Skeletal muscle satellite cell (primary cell): Measurements from ENCODE around the gene TMEM147.
A peak's percentile ranks its signal among the peaks of the same experiment; 100 is the strongest.

Experiments used
- H3K27me3 ChIP-seq: 2 replicates; pipeline ENCODE4 v1.7.0; 2013; ENCODE audit warnings: low read length; ENCODE audit not compliant: control insufficient read depth, insufficient read depth
- H3K36me3 ChIP-seq: 2 replicates; pipeline ENCODE4 v1.7.0; 2013; ENCODE audit warnings: mild to moderate bottlenecking, control low read depth, low read length; ENCODE audit not compliant: insufficient read depth
- H3K4me1 ChIP-seq: 2 replicates; pipeline ENCODE4 v1.7.0; 2013; ENCODE audit warnings: low read length; ENCODE audit not compliant: control insufficient read depth, insufficient read depth
- H3K4me2 ChIP-seq: 2 replicates; pipeline ENCODE4 v1.7.0; 2013; ENCODE audit warnings: mild to moderate bottlenecking, low read length
- H3K4me3 ChIP-seq: 2 replicates; pipeline ENCODE4 v1.7.0; 2013; ENCODE audit warnings: low read length
- H3K9ac ChIP-seq: 2 replicates; pipeline ENCODE4 v1.7.0; 2013; ENCODE audit warnings: mild to moderate bottlenecking, low read depth, low read length, moderate library complexity
- H3K9me3 ChIP-seq: replicated peaks from 2 replicates; pipeline ENCODE4 v1.7.0; 2013; ENCODE audit warnings: mild to moderate bottlenecking, control low read depth, low read length

The TMEM147 gene

GRCh38 chr19:35539850-35540249, 5.6 kb upstream of the TMEM147 start:
- Histone ChIP-seq H3K4me1 (peaks cover 8% of the 10 kb centered on the region), H3K9me3 (no peaks in the 10 kb centered on the region), H3K4me2 (no peak overlapping the region), H3K36me3 (no peaks in the 10 kb centered on the region), H3K9ac (no peak overlapping the region), H3K27me3 (peaks cover 3% of the 10 kb centered on the region), H3K4me3 (no peak overlapping the region)

GRCh38 chr19:35540356-35540927, 5.0 kb upstream of the TMEM147 start:
- H3K36me3 ChIP-seq, result no peaks in the 10 kb centered on the region
- no peaks in the 10 kb centered on the region for H3K9me3 ChIP-seq
- no peak overlapping the region for H3K4me2 ChIP-seq
- no peak overlapping the region for H3K4me3 ChIP-seq
- H3K4me1 ChIP-seq, result peaks cover 8% of the 10 kb centered on the region
- H3K27me3 ChIP-seq, result no peaks in the 10 kb centered on the region
- no peak overlapping the region for H3K9ac ChIP-seq

- H3K36me3 ChIP-seq, result no peaks in the 10 kb centered on the region
- H3K4me3 ChIP-seq, result no peak overlapping the region
- H3K4me2 ChIP-seq, result no peak overlapping the region
- peaks cover 18% of the 10 kb centered on the region for H3K4me1 ChIP-seq
- H3K27me3 ChIP-seq, result no peaks in the 10 kb centered on the region
- no peak overlapping the region for H3K9ac ChIP-seq
- no peaks in the 10 kb centered on the region for H3K9me3 ChIP-seq
These were observed 3.2 kb upstream of the TMEM147 start for GRCh38 chr19:35542209-35542608.

GRCh38 chr19:35543280-35544109, 1.9 kb upstream of the TMEM147 start:
- H3K4me2 ChIP-seq, result peak overlapping the region; percentile 99
- peaks cover 2% of the 10 kb centered on the region for H3K36me3 ChIP-seq
- H3K4me1 ChIP-seq, result peaks cover 18% of the 10 kb centered on the region
- H3K9ac ChIP-seq, result no peak overlapping the region
- no peaks in the 10 kb centered on the region for H3K27me3 ChIP-seq
- no peak overlapping the region for H3K4me3 ChIP-seq
- no peaks in the 10 kb centered on the region for H3K9me3 ChIP-seq

- H3K4me2 ChIP-seq, result peak overlapping the region; percentile 99
- peak overlapping the region; percentile 99 for H3K4me3 ChIP-seq
- no peaks in the 10 kb centered on the region for H3K27me3 ChIP-seq
- H3K9ac ChIP-seq, result peak overlapping the region; percentile 99
- peaks cover 18% of the 10 kb centered on the region for H3K4me1 ChIP-seq
- peaks cover 3% of the 10 kb centered on the region for H3K36me3 ChIP-seq
- H3K9me3 ChIP-seq, result no peaks in the 10 kb centered on the region
These were observed 1.2 kb upstream of the TMEM147 start for GRCh38 chr19:35544110-35544802.

- Histone ChIP-seq H3K4me1 (peaks cover 18% of the 10 kb centered on the region), H3K36me3 (peaks cover 3% of the 10 kb centered on the region), H3K9ac (peak overlapping the region; percentile 99), H3K4me3 (peak overlapping the region; percentile 99), H3K4me2 (peak overlapping the region; percentile 99), H3K9me3 (no peaks in the 10 kb centered on the region), H3K27me3 (no peaks in the 10 kb centered on the region)
These were observed 492 bp downstream of the TMEM147 start for GRCh38 chr19:35545855-35546381.

- peak overlapping the region; percentile 99 for H3K4me3 ChIP-seq
- peak overlapping the region; percentile 99 for H3K9ac ChIP-seq
These were observed 1.1 kb downstream of the TMEM147 start for GRCh38 chr19:35546532-35546931.

GRCh38 chr19:35549174-35549788, 3.9 kb downstream of the TMEM147 start:
- Histone ChIP-seq H3K4me2 (no peak overlapping the region), H3K9me3 (no peaks in the 10 kb centered on the region), H3K4me3 (no peak overlapping the region), H3K36me3 (peaks cover 3% of the 10 kb centered on the region), H3K4me1 (peaks cover 15% of the 10 kb centered on the region), H3K9ac (no peak overlapping the region), H3K27me3 (peaks cover 6% of the 10 kb centered on the region)

More at GRCh38 chr19:35546532-35546931, 1.1 kb downstream of the TMEM147 start:
- peaks cover 18% of the 10 kb centered on the region for H3K4me1 ChIP-seq
- peak overlapping the region; percentile 99 for H3K4me2 ChIP-seq
- no peaks in the 10 kb centered on the region for H3K9me3 ChIP-seq
- peaks cover 3% of the 10 kb centered on the region for H3K36me3 ChIP-seq
- H3K27me3 ChIP-seq, result no peaks in the 10 kb centered on the region

- Histone ChIP-seq H3K4me2 (no peak overlapping the region), H3K36me3 (peaks cover 3% of the 10 kb centered on the region), H3K27me3 (peaks cover 6% of the 10 kb centered on the region), H3K4me3 (no peak overlapping the region), H3K4me1 (peaks cover 10% of the 10 kb centered on the region), H3K9ac (no peak overlapping the region), H3K9me3 (no peaks in the 10 kb centered on the region)
These were observed 4.6 kb downstream of the TMEM147 start for GRCh38 chr19:35549879-35550523.

GRCh38 chr19:35551091-35551810, 5.8 kb downstream of the TMEM147 start:
- H3K4me2 ChIP-seq, result no peak overlapping the region
- H3K9me3 ChIP-seq, result no peaks in the 10 kb centered on the region
- H3K27me3 ChIP-seq, result peaks cover 6% of the 10 kb centered on the region
- H3K36me3 ChIP-seq, result peaks cover 3% of the 10 kb centered on the region
- H3K4me3 ChIP-seq, result no peak overlapping the region
- H3K9ac ChIP-seq, result no peak overlapping the region
- H3K4me1 ChIP-seq, result peaks cover 7% of the 10 kb centered on the region
